Activated naive CD8-positive, alpha-beta T cell treated with anti-CD3 and anti-CD28 coated beads for 36 hours (primary cell): ENCODE results near the gene BDKRB2. TPM values are rescaled to one million over a fixed set of nuclear protein-coding genes. Genes with fewer than 3 reads are reported as not detected.
A peak's percentile ranks its signal among the peaks of the same experiment; 100 is the strongest.

Experiments used
- DNase-seq: peaks from one replicate; pipeline ENCODE4 v3.0.0; 2021
- H3K27ac Mint-ChIP-seq: one replicate; pipeline ENCODE4 v1.8.0; 2022; ENCODE audit warnings: mild to moderate bottlenecking, moderate library complexity, mixed read lengths
- H3K27me3 Mint-ChIP-seq: one replicate; pipeline ENCODE4 v1.8.0; 2022; ENCODE audit warnings: mild to moderate bottlenecking, mixed read lengths
- H3K36me3 Mint-ChIP-seq: one replicate; pipeline ENCODE4 v1.8.0; 2021; ENCODE audit warnings: mild to moderate bottlenecking, mixed read lengths
- H3K4me1 Mint-ChIP-seq: one replicate; pipeline ENCODE4 v1.8.0; 2021; ENCODE audit warnings: mixed read lengths
- H3K4me3 Mint-ChIP-seq: one replicate; pipeline ENCODE4 v1.8.0; 2022; ENCODE audit warnings: mild to moderate bottlenecking, moderate library complexity, mixed read lengths
- H3K9me3 Mint-ChIP-seq: one replicate; pipeline ENCODE4 v1.8.0; 2022; ENCODE audit warnings: mixed read lengths
- total RNA-seq, 2 experiments: library from RNA; stranded (reverse); gene quantifications; one replicate each; pipeline ENCODE4 v1.2.3, GENCODE V29; 2021

Gene BDKRB2
- total RNA-seq, 2 experiments from 2014 or later, result not detected

DNA sequence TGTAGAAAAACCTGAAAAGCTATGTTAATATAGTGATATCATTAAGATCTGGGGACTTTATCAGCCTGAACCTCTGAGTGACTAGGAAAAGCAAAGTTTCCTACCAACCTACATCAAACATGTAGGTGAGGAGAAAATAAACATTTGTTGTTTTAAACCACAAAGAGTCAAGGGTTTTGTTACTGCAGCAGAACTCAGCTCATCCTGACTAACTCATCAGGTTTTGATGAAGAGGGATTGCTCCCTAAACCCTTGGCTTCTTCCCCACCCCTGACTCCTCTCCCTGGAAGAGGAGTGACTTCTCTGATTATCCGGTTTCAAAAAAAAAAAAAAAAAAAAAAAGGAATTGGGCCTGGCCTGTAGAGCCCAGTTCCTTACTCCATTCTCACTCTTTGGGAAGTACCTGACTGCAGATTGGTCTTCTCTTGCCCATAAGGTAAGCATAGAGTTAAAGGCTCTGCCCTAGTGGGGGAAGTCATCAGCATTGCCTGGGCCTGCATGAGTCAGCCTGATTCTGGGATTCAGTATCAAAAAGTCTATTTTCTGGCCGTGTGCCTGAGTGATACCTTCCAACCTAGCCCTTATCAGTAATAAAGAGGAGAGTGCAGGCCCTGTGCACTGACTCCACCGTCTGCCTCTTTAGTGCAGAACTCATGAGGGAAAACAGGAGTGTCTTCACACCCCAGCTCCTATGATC is 68.3 kb downstream of the BDKRB2 start:
- no peak for DNase-seq
- H3K27ac Mint-ChIP-seq, result no peak overlapping the region
- peaks cover 3% of the 10 kb centered on the region for H3K4me1 Mint-ChIP-seq
- H3K27me3 Mint-ChIP-seq, result no peaks in the 10 kb centered on the region
- peaks cover 5% of the 10 kb centered on the region for H3K9me3 Mint-ChIP-seq
- no peak overlapping the region for H3K4me3 Mint-ChIP-seq
- H3K36me3 Mint-ChIP-seq, result no peaks in the 10 kb centered on the region

DNA sequence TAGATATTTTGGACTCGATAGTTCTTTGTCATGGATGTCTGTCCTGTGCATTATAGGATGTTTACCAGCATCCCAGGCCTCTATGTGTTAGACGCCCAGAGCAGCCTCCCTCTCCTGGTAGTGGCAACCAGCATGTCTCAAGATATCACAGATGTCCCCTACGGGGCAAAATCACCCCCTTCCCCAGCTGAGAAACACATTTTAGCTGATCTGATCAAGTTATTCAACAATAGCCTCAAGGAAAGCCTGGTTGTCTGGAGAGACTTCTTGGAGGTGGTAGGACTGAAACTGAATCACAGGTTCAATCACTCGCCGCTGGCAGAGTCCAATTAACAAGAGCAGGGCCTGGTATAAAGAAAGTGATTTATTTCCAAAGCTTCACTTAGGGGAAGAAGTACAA is 69.0 kb downstream of the BDKRB2 start:
- H3K36me3 Mint-ChIP-seq, result no peaks in the 10 kb centered on the region
- H3K9me3 Mint-ChIP-seq, result peaks cover 8% of the 10 kb centered on the region
- H3K4me3 Mint-ChIP-seq, result no peak overlapping the region
- no peak overlapping the region for H3K27ac Mint-ChIP-seq
- no peak for DNase-seq
- H3K27me3 Mint-ChIP-seq, result no peaks in the 10 kb centered on the region
- peaks cover 3% of the 10 kb centered on the region for H3K4me1 Mint-ChIP-seq

DNA sequence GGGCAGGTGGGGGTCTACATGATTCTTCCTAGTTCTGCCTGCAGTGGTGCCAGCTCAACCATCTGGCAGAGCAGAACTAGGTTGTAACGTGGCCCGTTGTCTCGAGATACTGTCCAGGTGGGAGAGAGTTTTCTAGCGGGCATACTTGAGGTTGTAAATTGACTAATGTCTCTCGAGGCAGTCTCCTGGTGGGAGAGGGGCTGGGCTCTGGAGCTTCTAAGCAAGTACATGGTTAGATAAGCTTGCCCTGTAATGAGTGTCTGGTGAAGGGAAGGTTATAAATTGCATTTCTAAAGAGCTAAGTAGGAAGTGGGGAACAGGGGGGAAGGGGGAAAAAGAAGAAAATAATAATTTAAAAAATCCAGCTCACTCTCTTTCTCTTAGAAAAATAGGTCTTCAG is 69.5 kb downstream of the BDKRB2 start:
- H3K27ac Mint-ChIP-seq, result no peak overlapping the region
- no peak overlapping the region for H3K4me3 Mint-ChIP-seq
- peaks cover under 1% of the 10 kb centered on the region for H3K36me3 Mint-ChIP-seq
- no peak for DNase-seq
- H3K27me3 Mint-ChIP-seq, result no peaks in the 10 kb centered on the region
- peaks cover 10% of the 10 kb centered on the region for H3K9me3 Mint-ChIP-seq
- peaks cover 3% of the 10 kb centered on the region for H3K4me1 Mint-ChIP-seq

DNA sequence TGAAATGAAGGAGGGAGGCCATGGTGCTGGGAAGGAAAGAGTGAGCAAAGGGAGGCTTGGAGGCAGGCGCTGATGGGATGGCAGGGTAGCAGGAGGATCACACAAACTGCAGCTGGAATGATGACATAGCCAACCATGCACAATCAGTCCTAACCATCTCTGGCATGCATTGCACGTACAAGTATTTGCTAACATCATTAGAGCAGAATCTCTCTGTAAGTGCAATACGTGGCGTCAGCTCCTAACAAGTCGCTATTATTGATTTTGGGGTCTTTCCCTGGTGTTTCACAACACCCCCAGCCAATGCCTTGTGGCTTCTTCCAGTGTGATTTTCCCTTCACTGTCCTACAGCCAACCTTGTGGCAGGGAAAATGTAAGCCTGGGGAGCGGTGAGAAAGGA is 69.9 kb downstream of the BDKRB2 start:
- Mint-ChIP-seq H3K36me3 (peaks cover 4% of the 10 kb centered on the region), H3K4me3 (no peak overlapping the region), H3K4me1 (peaks cover 3% of the 10 kb centered on the region), H3K27ac (no peak overlapping the region), H3K27me3 (no peaks in the 10 kb centered on the region), H3K9me3 (peaks cover 10% of the 10 kb centered on the region)
- DNase-seq, result no peak

- Mint-ChIP-seq H3K9me3 (peaks cover 10% of the 10 kb centered on the region), H3K4me3 (no peak overlapping the region), H3K27me3 (no peaks in the 10 kb centered on the region), H3K36me3 (peaks cover 5% of the 10 kb centered on the region), H3K4me1 (peaks cover 3% of the 10 kb centered on the region), H3K27ac (no peak overlapping the region)
- DNase-seq, result peak; percentile 55
These were observed 70.8 kb downstream of the BDKRB2 start for GRCh38 chr14:96275177-96276112.

DNA sequence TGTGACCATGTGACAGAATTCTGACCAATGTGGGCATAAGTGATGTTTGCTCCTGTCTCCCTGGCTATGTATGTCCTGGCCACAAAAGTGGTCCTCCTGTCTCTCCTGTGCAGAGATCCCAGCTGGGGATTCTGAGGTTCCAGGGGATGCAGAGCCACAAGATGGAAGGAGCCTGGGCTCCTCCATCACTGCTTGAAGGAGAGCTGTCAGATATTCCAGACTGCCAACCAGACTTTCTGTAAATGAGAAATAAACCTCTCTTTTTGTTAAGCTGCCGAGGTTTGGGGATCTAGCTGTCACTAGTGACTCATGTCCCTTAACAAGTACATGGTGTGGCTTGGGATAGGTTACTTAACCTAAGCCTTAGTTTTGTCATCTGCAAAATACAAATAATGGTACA is 73.3 kb downstream of the BDKRB2 start:
- DNase-seq, result no peak
- H3K27ac Mint-ChIP-seq, result no peak overlapping the region
- H3K4me3 Mint-ChIP-seq, result no peak overlapping the region
- H3K4me1 Mint-ChIP-seq, result peaks cover 3% of the 10 kb centered on the region
- H3K9me3 Mint-ChIP-seq, result peaks cover 7% of the 10 kb centered on the region
- H3K36me3 Mint-ChIP-seq, result peaks cover 5% of the 10 kb centered on the region
- no peaks in the 10 kb centered on the region for H3K27me3 Mint-ChIP-seq

DNA sequence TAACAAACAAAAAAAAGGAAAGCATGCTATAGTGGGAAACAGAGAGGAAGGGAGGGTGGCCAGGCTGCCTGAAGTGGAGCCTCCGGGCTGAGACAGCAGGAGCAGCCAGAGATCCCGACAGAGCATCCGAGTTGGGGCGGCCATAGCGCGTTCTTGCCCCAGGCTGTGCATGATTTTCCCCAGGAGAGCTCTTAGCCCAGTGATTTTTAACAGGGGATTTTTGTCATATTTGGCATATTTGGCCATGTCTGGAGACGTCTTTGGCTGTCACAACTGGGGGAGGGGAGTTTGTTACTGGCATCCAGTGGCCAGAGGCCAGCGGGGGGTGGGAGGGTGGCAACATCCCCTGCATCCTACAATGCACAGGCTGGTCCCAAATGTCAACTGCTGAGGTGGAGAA is 74.9 kb downstream of the BDKRB2 start:
- peaks cover 5% of the 10 kb centered on the region for H3K36me3 Mint-ChIP-seq
- no peaks in the 10 kb centered on the region for H3K27me3 Mint-ChIP-seq
- DNase-seq, result no peak
- peaks cover 3% of the 10 kb centered on the region for H3K4me1 Mint-ChIP-seq
- no peak overlapping the region for H3K4me3 Mint-ChIP-seq
- H3K9me3 Mint-ChIP-seq, result peaks cover 7% of the 10 kb centered on the region
- H3K27ac Mint-ChIP-seq, result no peak overlapping the region

GRCh38 chr14:96280104-96280503 is 75.5 kb downstream of the BDKRB2 start:
- Mint-ChIP-seq H3K4me3 (no peak overlapping the region), H3K27me3 (no peaks in the 10 kb centered on the region), H3K27ac (no peak overlapping the region), H3K4me1 (peaks cover 3% of the 10 kb centered on the region), H3K9me3 (peaks cover 7% of the 10 kb centered on the region), H3K36me3 (peaks cover 5% of the 10 kb centered on the region)
- no peak for DNase-seq

- peaks cover 7% of the 10 kb centered on the region for H3K9me3 Mint-ChIP-seq
- peaks cover 8% of the 10 kb centered on the region for H3K36me3 Mint-ChIP-seq
- no peaks in the 10 kb centered on the region for H3K4me1 Mint-ChIP-seq
- no peak for DNase-seq
- H3K27me3 Mint-ChIP-seq, result no peaks in the 10 kb centered on the region
- H3K4me3 Mint-ChIP-seq, result no peak overlapping the region
- H3K27ac Mint-ChIP-seq, result no peak overlapping the region
These were observed 76.8 kb downstream of the BDKRB2 start for GRCh38 chr14:96281486-96281885.

- no peaks in the 10 kb centered on the region for H3K4me1 Mint-ChIP-seq
- H3K36me3 Mint-ChIP-seq, result peaks cover 13% of the 10 kb centered on the region
- no peak overlapping the region for H3K27ac Mint-ChIP-seq
- H3K4me3 Mint-ChIP-seq, result no peak overlapping the region
- H3K27me3 Mint-ChIP-seq, result no peaks in the 10 kb centered on the region
- DNase-seq, result no peak
- H3K9me3 Mint-ChIP-seq, result no peaks in the 10 kb centered on the region
These were observed 79.4 kb downstream of the BDKRB2 start for GRCh38 chr14:96284008-96284407.

DNA sequence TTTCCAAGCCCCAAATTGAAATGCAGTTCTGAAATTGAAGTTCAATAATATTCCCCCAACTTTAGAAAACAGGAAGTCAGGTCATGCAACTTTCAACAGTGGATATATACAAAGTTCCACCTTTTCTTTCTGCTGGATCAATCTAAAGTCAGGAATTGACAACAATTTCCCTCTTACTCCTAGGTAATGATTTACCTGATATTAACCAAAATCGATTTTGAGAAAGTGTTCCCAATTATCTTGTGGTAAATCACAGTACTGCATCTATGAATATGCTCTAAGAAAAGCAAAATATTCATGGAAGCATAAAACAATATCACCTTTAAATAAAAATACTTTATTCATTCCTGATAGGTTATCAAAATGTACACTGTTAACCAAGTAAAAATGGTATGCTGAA is 79.8 kb downstream of the BDKRB2 start:
- Mint-ChIP-seq H3K36me3 (peaks cover 9% of the 10 kb centered on the region), H3K27ac (no peak overlapping the region), H3K4me3 (no peak overlapping the region), H3K4me1 (no peaks in the 10 kb centered on the region), H3K9me3 (no peaks in the 10 kb centered on the region), H3K27me3 (no peaks in the 10 kb centered on the region)
- no peak for DNase-seq

DNA sequence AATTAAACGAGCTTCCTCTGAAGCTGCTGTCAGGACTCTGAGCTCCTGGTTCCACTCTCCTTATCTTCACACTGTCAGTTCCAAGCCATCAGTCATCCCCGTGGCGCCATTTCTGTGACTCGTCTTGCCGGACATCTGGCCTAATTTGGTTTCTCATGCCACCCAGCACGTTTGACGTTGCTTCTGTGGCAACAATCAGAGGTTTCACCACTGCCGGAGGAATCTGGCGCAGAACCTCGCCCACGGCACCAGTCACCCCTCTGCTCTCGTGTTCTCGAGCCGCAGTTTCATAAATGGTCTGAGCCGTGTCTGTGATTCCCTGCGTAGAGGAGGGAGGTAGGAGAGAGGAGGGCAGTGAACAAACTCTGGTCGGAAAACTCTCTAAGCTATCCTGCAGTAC is 81.0 kb downstream of the BDKRB2 start:
- Mint-ChIP-seq H3K9me3 (no peaks in the 10 kb centered on the region), H3K27ac (no peak overlapping the region), H3K4me1 (no peaks in the 10 kb centered on the region), H3K27me3 (no peaks in the 10 kb centered on the region), H3K4me3 (no peak overlapping the region), H3K36me3 (peaks cover 7% of the 10 kb centered on the region)
- DNase-seq, result no peak

- H3K4me1 Mint-ChIP-seq, result no peaks in the 10 kb centered on the region
- no peak for DNase-seq
These were observed 81.6 kb downstream of the BDKRB2 start for GRCh38 chr14:96286251-96286650.

DNA sequence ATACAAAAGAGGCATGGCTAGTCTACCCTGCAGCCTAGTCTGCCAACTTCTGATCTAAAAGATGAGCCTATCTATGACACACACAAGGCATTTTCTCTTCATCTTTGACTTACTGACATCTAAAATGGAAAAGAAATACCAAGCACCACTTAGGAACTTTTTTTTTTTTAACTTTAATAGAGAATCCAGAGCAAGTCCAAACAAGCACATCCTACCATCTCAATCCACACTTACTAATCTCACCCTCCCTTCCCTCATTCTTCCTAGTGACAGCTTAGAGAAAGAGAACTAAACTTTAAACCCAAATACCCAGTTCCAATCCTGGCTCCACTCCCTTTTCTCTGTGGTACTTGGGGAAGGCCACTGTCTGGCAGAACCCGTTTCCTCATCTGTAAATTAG is 83.2 kb downstream of the BDKRB2 start:
- H3K4me1 Mint-ChIP-seq, result no peaks in the 10 kb centered on the region
- no peaks in the 10 kb centered on the region for H3K27me3 Mint-ChIP-seq
- no peaks in the 10 kb centered on the region for H3K9me3 Mint-ChIP-seq
- H3K36me3 Mint-ChIP-seq, result peaks cover 7% of the 10 kb centered on the region
- no peak overlapping the region for H3K27ac Mint-ChIP-seq
- H3K4me3 Mint-ChIP-seq, result no peak overlapping the region
- no peak for DNase-seq

More at GRCh38 chr14:96286251-96286650, 81.6 kb downstream of the BDKRB2 start:
- Mint-ChIP-seq H3K4me3 (no peak overlapping the region), H3K36me3 (peaks cover 7% of the 10 kb centered on the region), H3K9me3 (no peaks in the 10 kb centered on the region), H3K27me3 (no peaks in the 10 kb centered on the region), H3K27ac (no peak overlapping the region)
